ENCODE data around the gene VWF. TPM values are rescaled to one million over a fixed set of nuclear protein-coding genes. Genes with fewer than 3 reads are reported as not detected.
A peak's percentile ranks its signal among the peaks of the same experiment; 100 is the strongest.

VWF gene
- total RNA-seq, 1 donor from 2014 or later = 0.70 TPM

DNA sequence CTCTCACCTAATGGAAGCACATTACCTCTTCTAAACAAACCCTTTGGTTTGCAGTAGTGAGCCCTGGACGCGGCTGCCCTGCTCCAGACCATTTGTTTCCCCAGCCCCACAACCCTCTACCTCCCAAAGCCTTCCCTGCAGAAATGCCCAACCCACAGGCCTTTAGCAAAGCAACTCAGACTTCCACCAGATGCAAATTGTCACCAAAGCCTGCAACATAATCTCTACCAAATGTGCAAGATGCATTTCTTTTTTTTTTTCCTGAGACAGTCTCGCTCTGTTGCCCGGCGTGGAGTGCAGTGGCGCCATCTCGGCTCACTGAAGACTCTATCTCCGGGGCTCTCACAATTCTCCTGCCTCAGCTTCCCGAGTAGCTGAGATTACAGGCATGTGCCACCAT, 56.2 kb downstream of the VWF start:
- H3K4me3 Mint-ChIP-seq = peak overlapping the region; percentile 39
- H3K36me3 Mint-ChIP-seq = no peaks in the 10 kb centered on the region
- no peaks in the 10 kb centered on the region for H3K9me3 Mint-ChIP-seq
- H3K4me1 Mint-ChIP-seq (ENCODE audit: unreplicated experiment) = peaks cover 21% of the 10 kb centered on the region
- H3K27ac Mint-ChIP-seq = no peak overlapping the region
- peaks cover 14% of the 10 kb centered on the region for H3K27me3 Mint-ChIP-seq
- no peak for TF ChIP-seq CTCF (conservative IDR thresholded peaks at IDR 0.05)
- DNase-seq (ENCODE audit: extremely low spot score, unreplicated experiment) = no peak

- Mint-ChIP-seq H3K27me3 (peaks cover 17% of the 10 kb centered on the region), H3K9me3 (no peaks in the 10 kb centered on the region), H3K36me3 (no peaks in the 10 kb centered on the region), H3K4me1 (ENCODE audit: unreplicated experiment) (peaks cover 23% of the 10 kb centered on the region), H3K27ac (peak overlapping the region; percentile 27), H3K4me3 (no peak overlapping the region)
- TF ChIP-seq CTCF (conservative IDR thresholded peaks at IDR 0.05) = peak; percentile 56
- no peak for DNase-seq (ENCODE audit: extremely low spot score, unreplicated experiment)
These were observed 57.1 kb downstream of the VWF start for GRCh38 chr12:6067152-6067916.

GRCh38 chr12:6066651-6067050, 57.8 kb downstream of the VWF start:
- H3K27ac Mint-ChIP-seq = peak overlapping the region; percentile 25
- no peaks in the 10 kb centered on the region for H3K36me3 Mint-ChIP-seq
- DNase-seq (ENCODE audit: extremely low spot score, unreplicated experiment) = no peak
- no peak for TF ChIP-seq CTCF (conservative IDR thresholded peaks at IDR 0.05)
- no peaks in the 10 kb centered on the region for H3K9me3 Mint-ChIP-seq
- peaks cover 24% of the 10 kb centered on the region for H3K4me1 Mint-ChIP-seq (ENCODE audit: unreplicated experiment)
- H3K27me3 Mint-ChIP-seq = peaks cover 17% of the 10 kb centered on the region
- H3K4me3 Mint-ChIP-seq = no peak overlapping the region

GRCh38 chr12:6065863-6066199, 58.6 kb downstream of the VWF start:
- no peaks in the 10 kb centered on the region for H3K9me3 Mint-ChIP-seq
- TF ChIP-seq CTCF (conservative IDR thresholded peaks at IDR 0.05) = no peak
- peak overlapping the region; percentile 46 for H3K4me3 Mint-ChIP-seq
- DNase-seq (ENCODE audit: extremely low spot score, unreplicated experiment) = no peak
- no peaks in the 10 kb centered on the region for H3K36me3 Mint-ChIP-seq
- H3K4me1 Mint-ChIP-seq (ENCODE audit: unreplicated experiment) = peaks cover 26% of the 10 kb centered on the region
- H3K27me3 Mint-ChIP-seq = peaks cover 11% of the 10 kb centered on the region
- H3K27ac Mint-ChIP-seq = no peak overlapping the region

DNA sequence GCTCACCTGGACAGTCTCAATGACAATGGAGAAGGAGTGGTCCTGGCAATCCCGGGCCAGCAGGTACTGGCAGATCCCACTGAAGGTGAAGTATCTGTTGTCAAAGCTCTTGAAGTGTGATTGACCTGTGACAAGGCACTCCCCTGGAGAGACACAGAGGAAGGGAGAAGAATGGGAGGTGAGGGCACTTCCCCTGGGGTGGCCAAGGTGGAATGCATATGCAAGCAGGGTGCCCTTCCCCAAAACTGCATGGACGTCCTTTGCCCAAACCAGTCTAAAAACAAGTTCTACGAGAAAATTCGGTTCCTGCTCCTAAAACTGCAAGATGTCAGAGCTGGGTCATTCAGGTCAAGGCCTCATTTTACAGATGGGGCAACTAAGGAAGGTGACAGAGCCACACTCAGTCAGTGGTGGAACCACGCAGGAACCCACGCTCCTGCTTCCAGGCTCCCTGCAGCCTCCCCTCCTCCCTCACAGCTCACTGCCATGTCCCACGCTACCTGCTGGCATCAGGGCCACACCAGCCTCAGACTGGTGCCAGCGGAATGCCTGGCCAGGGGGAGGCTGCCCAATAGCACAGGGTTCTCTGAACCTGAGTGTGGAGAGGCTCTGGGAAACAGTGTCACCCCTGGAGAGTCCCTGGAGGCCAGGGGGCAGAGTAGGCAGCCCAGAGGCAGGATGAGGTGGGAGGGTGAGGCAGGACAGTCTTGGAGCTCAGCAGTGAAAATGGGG, 59.2 kb downstream of the VWF start:
- Mint-ChIP-seq H3K36me3 (no peaks in the 10 kb centered on the region), H3K27me3 (peaks cover 11% of the 10 kb centered on the region), H3K4me1 (ENCODE audit: unreplicated experiment) (peaks cover 29% of the 10 kb centered on the region), H3K27ac (peak overlapping the region; percentile 83), H3K4me3 (peak overlapping the region; percentile 53), H3K9me3 (no peaks in the 10 kb centered on the region)
- no peak for TF ChIP-seq CTCF (conservative IDR thresholded peaks at IDR 0.05)
- DNase-seq (ENCODE audit: extremely low spot score, unreplicated experiment) = no peak
